Measurements from ENCODE around the gene RNASET2.
"Not testable (repeated sequence)": the region's sequence is repeated elsewhere in the genome, so short reads cannot be mapped to it uniquely, and the experiment has no call there.

RNASET2 gene

DNA sequence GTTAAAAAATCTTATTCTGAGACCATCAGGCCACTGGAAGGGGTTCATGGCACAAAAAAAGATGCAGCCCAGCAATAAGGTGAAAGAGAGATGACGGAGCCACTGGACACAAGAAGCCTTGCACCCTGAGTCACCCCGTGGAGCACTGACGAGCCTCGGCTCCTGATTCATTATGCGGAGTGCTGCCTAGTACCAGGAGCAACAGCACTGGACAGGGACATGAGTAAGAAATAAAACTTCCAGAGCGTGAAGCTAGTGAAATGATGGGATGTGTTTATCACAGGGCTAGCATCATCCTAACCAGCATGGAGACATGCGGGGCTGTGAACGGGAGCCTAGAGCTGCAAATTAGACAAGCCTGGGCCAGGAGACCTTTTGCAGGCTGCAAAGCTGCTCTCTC is 53.3 kb downstream of the RNASET2 start:
- DNase-seq (ENCODE audit: low spot score) = no peak

GRCh38 chr6:166902211-166902755 is 54.1 kb downstream of the RNASET2 start:
- DNase-seq (ENCODE audit: low spot score) = no peak

DNA sequence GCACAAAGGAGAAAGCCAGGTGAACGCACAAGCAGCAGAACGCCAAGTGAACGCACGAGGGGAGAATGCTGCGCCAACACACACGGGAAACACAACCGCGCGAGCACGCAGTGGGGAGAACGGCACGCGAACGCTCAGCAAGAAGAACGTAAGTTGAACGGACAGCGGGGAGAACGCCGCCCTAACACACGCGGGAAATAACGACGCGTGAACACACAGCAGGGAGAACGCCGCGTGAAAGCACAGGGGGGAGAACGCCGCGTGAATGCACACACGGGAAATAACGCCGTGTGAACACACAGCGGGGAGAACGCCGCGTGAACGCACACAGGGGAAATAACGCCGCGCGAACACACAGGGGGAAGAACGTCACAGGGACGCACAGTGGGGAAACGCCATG is 54.7 kb downstream of the RNASET2 start:
- no peak for DNase-seq (ENCODE audit: low spot score)

DNA sequence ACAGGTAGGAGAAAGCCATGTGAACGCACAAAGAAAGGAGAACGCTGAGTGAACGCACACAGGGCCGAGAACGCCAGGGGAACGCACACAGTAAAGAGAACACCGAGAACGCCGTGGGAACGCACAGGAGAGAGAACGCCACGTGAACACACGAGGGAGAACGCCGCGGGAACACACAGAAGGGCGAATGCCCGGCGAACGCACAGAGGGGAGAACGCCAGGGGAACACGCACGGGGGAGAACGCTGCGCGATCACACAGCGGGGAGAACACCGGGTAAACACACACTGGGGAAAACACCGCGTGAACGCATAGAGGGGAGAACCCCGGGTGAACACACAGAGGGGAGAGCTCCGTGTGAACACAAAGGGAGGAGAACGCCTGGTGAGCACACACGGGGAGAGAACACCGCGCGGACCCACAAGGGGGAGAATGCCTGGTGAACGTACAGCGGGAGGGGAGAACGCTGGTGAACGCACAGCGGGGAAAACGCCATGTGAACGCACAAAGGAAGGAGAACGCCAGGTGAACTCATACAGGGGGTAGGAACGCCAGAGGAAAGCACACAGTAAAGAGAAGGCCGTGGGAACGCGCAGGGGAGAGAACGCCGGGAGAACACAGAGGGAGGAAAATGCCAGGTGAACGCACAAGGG is 55.3 kb downstream of the RNASET2 start:
- DNase-seq (ENCODE audit: low spot score) = no peak

- DNase-seq (ENCODE audit: low spot score) = no peak
Measured at GRCh38 chr6:166900130-166900708, 56.1 kb downstream of the RNASET2 start.

DNA sequence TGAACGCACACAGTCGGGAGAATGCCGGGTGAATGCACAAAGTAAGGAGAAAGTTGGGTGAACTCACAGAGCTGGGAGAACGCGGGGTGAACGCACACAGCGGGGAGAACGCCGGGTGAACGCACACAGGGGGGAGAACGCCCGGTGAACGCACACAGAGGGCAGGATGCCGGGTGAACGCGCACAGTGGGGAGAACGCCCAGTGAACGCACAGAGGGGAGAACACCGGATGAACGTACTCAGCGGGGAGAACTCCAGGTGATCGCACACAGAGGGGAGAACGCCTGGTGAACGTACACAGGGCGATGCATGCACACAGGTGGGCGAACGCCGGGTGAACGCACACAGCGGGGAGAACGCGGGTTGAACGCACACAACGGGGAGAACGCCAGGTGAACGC is 57.4 kb downstream of the RNASET2 start:
- no peak for DNase-seq (ENCODE audit: low spot score)

DNA sequence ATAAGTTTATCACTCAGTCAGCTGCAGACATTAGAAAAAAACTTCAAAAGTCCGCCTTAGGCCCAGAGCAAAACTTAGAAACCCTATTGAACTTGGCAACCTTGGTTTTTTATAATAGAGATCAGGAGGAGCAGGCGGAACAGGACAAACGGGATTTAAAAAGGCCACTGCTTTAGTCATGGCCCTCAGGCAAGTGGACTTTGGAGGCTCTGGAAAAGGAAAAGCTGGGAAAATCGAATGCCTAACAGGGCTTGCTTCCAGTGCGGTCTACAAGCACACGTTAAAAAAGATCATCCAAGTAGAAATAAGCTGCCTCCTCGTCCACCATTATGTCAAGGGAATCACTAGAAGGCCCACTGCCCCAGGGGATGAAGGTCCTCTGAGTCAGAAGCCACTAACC is 61.7 kb downstream of the RNASET2 start:
- DNase-seq (ENCODE audit: low spot score) = not testable (repeated sequence)

DNA sequence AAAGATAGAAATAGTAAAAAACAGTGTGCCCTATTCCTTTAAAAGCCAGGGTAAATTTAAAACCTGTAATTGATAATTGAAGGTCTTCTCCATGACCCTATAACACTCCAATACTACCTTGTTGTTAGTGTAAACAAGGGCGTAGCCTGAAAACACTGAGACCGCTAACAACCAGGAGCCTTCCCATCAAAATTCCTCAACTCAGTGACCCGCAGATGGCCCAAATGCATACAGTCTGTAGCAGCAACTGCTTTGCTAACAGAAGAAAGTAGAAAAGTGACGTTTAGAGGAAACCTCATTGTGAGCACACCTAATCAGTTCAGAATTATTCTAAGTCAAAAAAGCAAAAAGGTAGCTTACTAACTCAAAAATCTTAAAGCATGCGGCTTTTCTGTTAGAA is 63.9 kb downstream of the RNASET2 start:
- DNase-seq (ENCODE audit: low spot score) = not testable (repeated sequence)

DNA sequence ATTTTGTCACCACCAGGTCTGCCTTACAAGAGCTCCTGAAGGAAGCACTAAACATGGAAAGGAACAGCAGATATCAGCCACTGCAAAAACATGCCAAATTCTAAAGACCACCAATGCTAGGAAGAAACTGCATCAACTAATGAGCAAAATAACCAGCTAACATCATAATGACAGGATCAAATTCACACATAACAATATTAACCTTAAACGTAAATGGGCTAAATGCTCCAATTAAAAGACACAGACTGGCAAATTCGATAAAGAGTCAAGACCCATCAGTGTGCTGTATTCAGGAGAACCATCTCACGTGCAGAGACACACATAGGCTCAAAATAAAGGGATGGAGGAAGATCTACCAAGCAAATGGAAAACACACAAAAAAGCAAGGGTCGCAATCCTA is 69.6 kb downstream of the RNASET2 start:
- not testable (repeated sequence) for DNase-seq (ENCODE audit: low spot score)

GRCh38 chr6:166884958-166885357 is 71.4 kb downstream of the RNASET2 start:
- DNase-seq (ENCODE audit: low spot score) = not testable (repeated sequence)

DNA sequence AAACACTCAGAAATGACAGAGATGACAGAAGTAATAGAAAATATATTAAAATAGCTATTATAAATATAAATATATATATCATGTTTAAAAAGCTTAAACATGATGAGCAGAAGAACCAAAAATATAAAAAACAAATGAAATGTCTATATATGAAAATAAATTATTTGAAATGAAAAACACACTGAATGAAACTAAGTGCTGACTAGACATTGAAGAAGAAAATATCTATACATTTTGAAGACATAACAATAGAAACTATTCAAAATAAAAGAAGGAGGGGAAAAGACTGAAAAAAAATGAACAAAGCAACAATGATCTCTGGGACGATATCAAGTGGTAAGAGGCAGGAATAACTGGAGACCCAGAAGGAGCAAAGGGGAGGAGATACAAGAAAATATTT is 76.8 kb downstream of the RNASET2 start:
- no peak for DNase-seq (ENCODE audit: low spot score)

Data from kidney capillary endothelial cell (primary cell).